ENCODE data around the gene DNTT. TPM values are rescaled to one million over a fixed set of nuclear protein-coding genes. Genes with fewer than 3 reads are reported as not detected.

DNTT gene
- total and polyA plus RNA-seq, 2 experiments from 2014 or later, result not detected

DNA sequence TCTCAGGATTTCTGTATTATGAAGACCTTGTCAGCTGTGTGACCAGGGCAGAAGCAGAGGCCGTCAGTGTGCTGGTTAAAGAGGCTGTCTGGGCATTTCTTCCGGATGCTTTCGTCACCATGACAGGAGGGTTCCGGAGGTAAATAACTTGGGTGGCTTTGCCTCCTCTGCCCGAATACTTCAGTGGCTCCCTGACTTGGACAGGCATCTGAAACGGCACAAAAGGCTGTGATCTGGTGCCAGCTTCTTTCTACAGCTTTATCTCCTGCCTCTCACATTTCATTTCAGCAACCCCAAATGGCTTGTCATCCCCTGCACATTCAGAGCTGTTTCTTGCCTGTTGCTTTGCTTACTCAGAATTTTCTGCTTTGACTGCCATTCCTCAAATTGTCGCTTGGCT lies 23.2 kb downstream of the DNTT start (continued):
- TF ChIP-seq, protein P1, sequence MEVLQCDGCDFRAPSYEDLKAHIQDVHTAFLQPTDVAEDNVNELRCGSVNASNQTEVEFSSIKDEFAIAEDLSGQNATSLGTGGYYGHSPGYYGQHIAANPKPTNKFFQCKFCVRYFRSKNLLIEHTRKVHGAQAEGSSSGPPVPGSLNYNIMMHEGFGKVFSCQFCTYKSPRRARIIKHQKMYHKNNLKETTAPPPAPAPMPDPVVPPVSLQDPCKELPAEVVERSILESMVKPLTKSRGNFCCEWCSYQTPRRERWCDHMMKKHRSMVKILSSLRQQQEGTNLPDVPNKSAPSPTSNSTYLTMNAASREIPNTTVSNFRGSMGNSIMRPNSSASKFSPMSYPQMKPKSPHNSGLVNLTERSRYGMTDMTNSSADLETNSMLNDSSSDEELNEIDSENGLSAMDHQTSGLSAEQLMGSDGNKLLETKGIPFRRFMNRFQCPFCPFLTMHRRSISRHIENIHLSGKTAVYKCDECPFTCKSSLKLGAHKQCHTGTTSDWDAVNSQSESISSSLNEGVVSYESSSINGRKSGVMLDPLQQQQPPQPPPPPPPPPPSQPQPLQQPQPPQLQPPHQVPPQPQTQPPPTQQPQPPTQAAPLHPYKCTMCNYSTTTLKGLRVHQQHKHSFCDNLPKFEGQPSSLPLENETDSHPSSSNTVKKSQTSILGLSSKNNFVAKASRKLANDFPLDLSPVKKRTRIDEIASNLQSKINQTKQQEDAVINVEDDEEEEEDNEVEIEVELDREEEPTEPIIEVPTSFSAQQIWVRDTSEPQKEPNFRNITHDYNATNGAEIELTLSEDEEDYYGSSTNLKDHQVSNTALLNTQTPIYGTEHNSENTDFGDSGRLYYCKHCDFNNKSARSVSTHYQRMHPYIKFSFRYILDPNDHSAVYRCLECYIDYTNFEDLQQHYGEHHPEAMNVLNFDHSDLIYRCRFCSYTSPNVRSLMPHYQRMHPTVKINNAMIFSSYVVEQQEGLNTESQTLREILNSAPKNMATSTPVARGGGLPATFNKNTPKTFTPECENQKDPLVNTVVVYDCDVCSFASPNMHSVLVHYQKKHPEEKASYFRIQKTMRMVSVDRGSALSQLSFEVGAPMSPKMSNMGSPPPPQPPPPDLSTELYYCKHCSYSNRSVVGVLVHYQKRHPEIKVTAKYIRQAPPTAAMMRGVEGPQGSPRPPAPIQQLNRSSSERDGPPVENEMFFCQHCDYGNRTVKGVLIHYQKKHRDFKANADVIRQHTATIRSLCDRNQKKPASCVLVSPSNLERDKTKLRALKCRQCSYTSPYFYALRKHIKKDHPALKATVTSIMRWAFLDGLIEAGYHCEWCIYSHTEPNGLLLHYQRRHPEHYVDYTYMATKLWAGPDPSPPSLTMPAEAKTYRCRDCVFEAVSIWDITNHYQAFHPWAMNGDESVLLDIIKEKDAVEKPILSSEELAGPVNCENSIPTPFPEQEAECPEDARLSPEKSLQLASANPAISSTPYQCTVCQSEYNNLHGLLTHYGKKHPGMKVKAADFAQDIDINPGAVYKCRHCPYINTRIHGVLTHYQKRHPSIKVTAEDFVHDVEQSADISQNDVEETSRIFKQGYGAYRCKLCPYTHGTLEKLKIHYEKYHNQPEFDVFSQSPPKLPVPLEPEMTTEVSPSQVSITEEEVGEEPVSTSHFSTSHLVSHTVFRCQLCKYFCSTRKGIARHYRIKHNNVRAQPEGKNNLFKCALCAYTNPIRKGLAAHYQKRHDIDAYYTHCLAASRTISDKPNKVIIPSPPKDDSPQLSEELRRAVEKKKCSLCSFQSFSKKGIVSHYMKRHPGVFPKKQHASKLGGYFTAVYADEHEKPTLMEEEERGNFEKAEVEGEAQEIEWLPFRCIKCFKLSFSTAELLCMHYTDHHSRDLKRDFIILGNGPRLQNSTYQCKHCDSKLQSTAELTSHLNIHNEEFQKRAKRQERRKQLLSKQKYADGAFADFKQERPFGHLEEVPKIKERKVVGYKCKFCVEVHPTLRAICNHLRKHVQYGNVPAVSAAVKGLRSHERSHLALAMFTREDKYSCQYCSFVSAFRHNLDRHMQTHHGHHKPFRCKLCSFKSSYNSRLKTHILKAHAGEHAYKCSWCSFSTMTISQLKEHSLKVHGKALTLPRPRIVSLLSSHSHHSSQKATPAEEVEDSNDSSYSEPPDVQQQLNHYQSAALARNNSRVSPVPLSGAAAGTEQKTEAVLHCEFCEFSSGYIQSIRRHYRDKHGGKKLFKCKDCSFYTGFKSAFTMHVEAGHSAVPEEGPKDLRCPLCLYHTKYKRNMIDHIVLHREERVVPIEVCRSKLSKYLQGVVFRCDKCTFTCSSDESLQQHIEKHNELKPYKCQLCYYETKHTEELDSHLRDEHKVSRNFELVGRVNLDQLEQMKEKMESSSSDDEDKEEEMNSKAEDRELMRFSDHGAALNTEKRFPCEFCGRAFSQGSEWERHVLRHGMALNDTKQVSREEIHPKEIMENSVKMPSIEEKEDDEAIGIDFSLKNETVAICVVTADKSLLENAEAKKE (CRISPR knock-in tag; IDR thresholded peaks at IDR 0.05), result no peak
- TF ChIP-seq JUNB (IDR thresholded peaks at IDR 0.05; ENCODE audit: unreplicated experiment), result no peak

DNA sequence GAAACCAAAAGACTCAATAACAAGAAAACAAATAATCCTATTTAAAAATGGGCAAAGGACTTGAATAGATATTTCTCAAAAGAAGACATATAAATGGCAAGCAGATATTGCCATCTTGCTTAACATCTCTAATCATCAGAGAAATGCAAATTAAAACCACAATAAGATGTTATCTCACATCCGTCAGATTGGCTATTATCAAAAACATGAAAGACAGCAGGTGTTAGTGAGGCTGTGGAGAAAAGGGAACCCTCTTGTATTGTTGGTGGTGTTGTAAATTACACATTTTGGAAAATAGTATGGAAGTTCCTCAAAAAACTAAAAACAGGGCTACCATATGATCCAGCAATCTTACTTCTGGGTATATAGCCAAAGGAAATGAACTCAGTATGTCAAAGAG lies 28.9 kb downstream of the DNTT start:
- Histone ChIP-seq H3F3A (replicated peaks; ENCODE audit: low read depth) (no peaks in the 10 kb centered on the region), H3K4me1 (ENCODE audit: insufficient read depth) (peaks cover 3% of the 10 kb centered on the region; the same call in 1 of the 2 replicates), H3K36me3 (ENCODE audit: insufficient read depth) (no peaks in the 10 kb centered on the region), H2AFZ (no peak overlapping the region), H4K20me1 (replicated peaks; ENCODE audit: insufficient read depth) (no peaks in the 10 kb centered on the region), H3K4me3 (no peak overlapping the region), H3K27ac (ENCODE audit: low read depth) (no peak overlapping the region), H3K4me2 (no peak overlapping the region), H3K9me2 (ENCODE audit: insufficient read depth) (no peaks in the 10 kb centered on the region), H3K79me2 (replicated peaks; ENCODE audit: insufficient read depth) (no peaks in the 10 kb centered on the region), H3K27me3 (ENCODE audit: insufficient read depth) (no peaks in the 10 kb centered on the region)
- no peak for DNase-seq (ENCODE audit: low spot score)
- ATAC-seq, result no peak
- Mint-ChIP-seq H3K4me1 (peaks cover 2% of the 10 kb centered on the region; the same call in 2 of the 3 replicates), H3K27me3 (ENCODE audit: insufficient read depth, low read depth, poor library complexity) (peaks cover 7% of the 10 kb centered on the region), H3K4me3 (no peak overlapping the region), H3K27ac (no peak overlapping the region), H3K36me3 (ENCODE audit: low read depth) (no peaks in the 10 kb centered on the region), H3K9me3 (no peaks in the 10 kb centered on the region)
- TF ChIP-seq, protein P2, sequence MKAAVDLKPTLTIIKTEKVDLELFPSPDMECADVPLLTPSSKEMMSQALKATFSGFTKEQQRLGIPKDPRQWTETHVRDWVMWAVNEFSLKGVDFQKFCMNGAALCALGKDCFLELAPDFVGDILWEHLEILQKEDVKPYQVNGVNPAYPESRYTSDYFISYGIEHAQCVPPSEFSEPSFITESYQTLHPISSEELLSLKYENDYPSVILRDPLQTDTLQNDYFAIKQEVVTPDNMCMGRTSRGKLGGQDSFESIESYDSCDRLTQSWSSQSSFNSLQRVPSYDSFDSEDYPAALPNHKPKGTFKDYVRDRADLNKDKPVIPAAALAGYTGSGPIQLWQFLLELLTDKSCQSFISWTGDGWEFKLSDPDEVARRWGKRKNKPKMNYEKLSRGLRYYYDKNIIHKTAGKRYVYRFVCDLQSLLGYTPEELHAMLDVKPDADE (IDR thresholded peaks at IDR 0.05), result no peak
- TF ChIP-seq ZNF331 (CRISPR knock-in tag; IDR thresholded peaks at IDR 0.05; ENCODE audit: low read depth) (no peak), EZH2phosphoT487 (IDR thresholded peaks at IDR 0.05; ENCODE audit: unreplicated experiment) (no peak), JUNB (IDR thresholded peaks at IDR 0.05; ENCODE audit: unreplicated experiment) (no peak), NANOG (IDR thresholded peaks at IDR 0.05; ENCODE audit: borderline replicate concordance) (no peak), STAT1 (IDR thresholded peaks at IDR 0.05; ENCODE audit: unreplicated experiment) (no peak)
- TF ChIP-seq, protein P3, sequence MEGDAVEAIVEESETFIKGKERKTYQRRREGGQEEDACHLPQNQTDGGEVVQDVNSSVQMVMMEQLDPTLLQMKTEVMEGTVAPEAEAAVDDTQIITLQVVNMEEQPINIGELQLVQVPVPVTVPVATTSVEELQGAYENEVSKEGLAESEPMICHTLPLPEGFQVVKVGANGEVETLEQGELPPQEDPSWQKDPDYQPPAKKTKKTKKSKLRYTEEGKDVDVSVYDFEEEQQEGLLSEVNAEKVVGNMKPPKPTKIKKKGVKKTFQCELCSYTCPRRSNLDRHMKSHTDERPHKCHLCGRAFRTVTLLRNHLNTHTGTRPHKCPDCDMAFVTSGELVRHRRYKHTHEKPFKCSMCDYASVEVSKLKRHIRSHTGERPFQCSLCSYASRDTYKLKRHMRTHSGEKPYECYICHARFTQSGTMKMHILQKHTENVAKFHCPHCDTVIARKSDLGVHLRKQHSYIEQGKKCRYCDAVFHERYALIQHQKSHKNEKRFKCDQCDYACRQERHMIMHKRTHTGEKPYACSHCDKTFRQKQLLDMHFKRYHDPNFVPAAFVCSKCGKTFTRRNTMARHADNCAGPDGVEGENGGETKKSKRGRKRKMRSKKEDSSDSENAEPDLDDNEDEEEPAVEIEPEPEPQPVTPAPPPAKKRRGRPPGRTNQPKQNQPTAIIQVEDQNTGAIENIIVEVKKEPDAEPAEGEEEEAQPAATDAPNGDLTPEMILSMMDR (conservative IDR thresholded peaks at IDR 0.05; ENCODE audit: low read depth in 2 of 2), result no peak

Measured in GM23338 (cell line).